ENCODE measurements around the gene TTN.

The TTN gene

DNA sequence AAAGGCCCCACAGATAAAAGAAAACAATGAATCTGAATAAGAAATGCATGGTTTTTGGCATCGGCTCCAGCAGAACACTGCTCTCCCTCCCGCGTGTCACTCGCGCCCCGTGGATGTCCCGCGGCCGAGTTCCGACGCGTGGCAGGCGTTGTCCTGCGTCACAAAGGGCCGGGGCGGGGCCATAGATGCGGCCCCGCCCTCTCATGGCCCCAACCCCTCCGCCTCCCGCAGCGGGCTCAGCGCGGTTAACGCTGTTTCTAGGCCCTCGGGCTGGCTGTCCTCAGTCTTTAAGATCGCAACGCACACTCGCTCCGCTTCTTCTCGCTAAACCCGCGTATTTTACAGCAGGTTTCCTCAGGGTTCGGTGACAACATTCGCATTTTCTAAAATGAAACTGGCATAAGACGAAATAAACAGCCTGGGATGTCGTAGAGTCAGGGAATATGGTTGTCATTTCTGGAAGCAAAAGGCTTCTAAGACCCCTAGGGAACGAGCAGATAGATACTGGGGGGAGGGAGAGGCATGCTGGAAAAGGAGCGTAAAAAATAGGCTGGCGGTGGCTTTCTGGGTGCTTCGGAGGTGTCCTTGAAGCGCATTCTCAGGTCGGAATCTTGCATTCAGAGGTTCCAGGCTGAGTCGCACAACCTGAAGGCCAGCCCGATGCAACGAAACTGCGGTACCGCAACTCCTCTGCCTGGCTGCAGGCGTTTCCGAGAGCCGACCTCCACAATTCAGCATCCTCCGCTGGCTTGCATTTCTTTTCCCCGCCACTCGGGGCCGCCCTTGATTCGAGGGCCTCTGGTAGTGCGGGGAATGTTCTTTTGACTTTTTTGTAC is 328.6 kb downstream of the TTN start, which contains the start of gene FKBP7:
Gene FKBP7, minus strand, starts transcription at position 162 of the 836 bp plus-strand sequence. Its CDS starts 101 bp downstream, at position 61.
- Histone ChIP-seq H3K9ac (ENCODE audit: low read depth, low read length, poor library complexity, severe bottlenecking) (peak within 1 kb of the TSS; percentile 93), H3K27me3 (ENCODE audit: insufficient read depth, low read length, poor library complexity, severe bottlenecking) (no peaks in the 10 kb centered on the region), H3K4me2 (ENCODE audit: low read depth, low read length, poor library complexity, severe bottlenecking) (peak within 1 kb of the TSS; percentile 77), H3K79me2 (ENCODE audit: insufficient read depth, low read length) (peaks cover 58% of the 10 kb centered on the region), H3K9me2 (replicated peaks; ENCODE audit: low read depth, low read length) (no peaks in the 10 kb centered on the region), H4K20me1 (ENCODE audit: insufficient read depth, low read length, poor library complexity, severe bottlenecking) (peaks cover 31% of the 10 kb centered on the region), H3K9me3 (ENCODE audit: insufficient read depth, low read depth, low read length) (no peaks in the 10 kb centered on the region), H3K4me3 (ENCODE audit: low read length, poor library complexity, severe bottlenecking) (peak within 1 kb of the TSS; percentile 90), H3K4me1 (ENCODE audit: insufficient read depth, low read length, poor library complexity, severe bottlenecking) (peaks cover 44% of the 10 kb centered on the region), H3K36me3 (ENCODE audit: insufficient read depth, low read length) (no peaks in the 10 kb centered on the region), H3F3A (ENCODE audit: low read depth) (peaks cover 9% of the 10 kb centered on the region; the same call in 1 of the 2 replicates), H2AFZ (ENCODE audit: low read length) (peak within 1 kb of the TSS; percentile 98)
- TF ChIP-seq EZH2phosphoT487 (IDR thresholded peaks at IDR 0.05; ENCODE audit: borderline replicate concordance), result no peak
- TF ChIP-seq, protein P1, sequence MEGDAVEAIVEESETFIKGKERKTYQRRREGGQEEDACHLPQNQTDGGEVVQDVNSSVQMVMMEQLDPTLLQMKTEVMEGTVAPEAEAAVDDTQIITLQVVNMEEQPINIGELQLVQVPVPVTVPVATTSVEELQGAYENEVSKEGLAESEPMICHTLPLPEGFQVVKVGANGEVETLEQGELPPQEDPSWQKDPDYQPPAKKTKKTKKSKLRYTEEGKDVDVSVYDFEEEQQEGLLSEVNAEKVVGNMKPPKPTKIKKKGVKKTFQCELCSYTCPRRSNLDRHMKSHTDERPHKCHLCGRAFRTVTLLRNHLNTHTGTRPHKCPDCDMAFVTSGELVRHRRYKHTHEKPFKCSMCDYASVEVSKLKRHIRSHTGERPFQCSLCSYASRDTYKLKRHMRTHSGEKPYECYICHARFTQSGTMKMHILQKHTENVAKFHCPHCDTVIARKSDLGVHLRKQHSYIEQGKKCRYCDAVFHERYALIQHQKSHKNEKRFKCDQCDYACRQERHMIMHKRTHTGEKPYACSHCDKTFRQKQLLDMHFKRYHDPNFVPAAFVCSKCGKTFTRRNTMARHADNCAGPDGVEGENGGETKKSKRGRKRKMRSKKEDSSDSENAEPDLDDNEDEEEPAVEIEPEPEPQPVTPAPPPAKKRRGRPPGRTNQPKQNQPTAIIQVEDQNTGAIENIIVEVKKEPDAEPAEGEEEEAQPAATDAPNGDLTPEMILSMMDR (conservative IDR thresholded peaks at IDR 0.05; ENCODE audit: low read length), result peak; percentile 90

DNA sequence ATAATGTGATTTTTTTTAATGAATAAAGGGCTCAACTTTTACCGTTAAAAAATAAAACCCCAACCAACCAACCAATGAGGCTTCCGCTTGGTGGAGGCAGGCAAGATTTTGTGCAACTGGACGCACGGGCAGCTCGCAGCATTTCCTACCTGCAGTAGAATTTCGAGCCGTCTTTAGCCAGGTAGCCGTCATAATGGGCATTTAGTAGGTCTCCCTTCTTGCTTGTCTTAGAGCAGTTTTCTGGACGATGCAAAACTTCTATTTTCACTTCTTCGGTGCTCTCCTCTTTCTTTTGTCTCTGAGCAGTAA is 329.1 kb downstream of the TTN start:
- Histone ChIP-seq H3K4me2 (ENCODE audit: low read depth, low read length, poor library complexity, severe bottlenecking) (peak overlapping the region; percentile 77), H2AFZ (ENCODE audit: low read length) (peak overlapping the region; percentile 98), H3K4me3 (ENCODE audit: low read length, poor library complexity, severe bottlenecking) (peak overlapping the region; percentile 90), H3K79me2 (ENCODE audit: insufficient read depth, low read length) (peaks cover 54% of the 10 kb centered on the region), H3K9me3 (ENCODE audit: insufficient read depth, low read depth, low read length) (no peaks in the 10 kb centered on the region), H3K27me3 (ENCODE audit: insufficient read depth, low read length, poor library complexity, severe bottlenecking) (no peaks in the 10 kb centered on the region), H3K4me1 (ENCODE audit: insufficient read depth, low read length, poor library complexity, severe bottlenecking) (peaks cover 40% of the 10 kb centered on the region), H3F3A (ENCODE audit: low read depth) (peaks cover 9% of the 10 kb centered on the region; the same call in 1 of the 2 replicates), H4K20me1 (ENCODE audit: insufficient read depth, low read length, poor library complexity, severe bottlenecking) (peaks cover 25% of the 10 kb centered on the region), H3K36me3 (ENCODE audit: insufficient read depth, low read length) (no peaks in the 10 kb centered on the region), H3K9me2 (replicated peaks; ENCODE audit: low read depth, low read length) (no peaks in the 10 kb centered on the region), H3K9ac (ENCODE audit: low read depth, low read length, poor library complexity, severe bottlenecking) (peak overlapping the region; percentile 93)
- TF ChIP-seq EZH2phosphoT487 (IDR thresholded peaks at IDR 0.05; ENCODE audit: borderline replicate concordance), result no peak
- TF ChIP-seq, protein P1 (conservative IDR thresholded peaks at IDR 0.05; ENCODE audit: low read length), result no peak

DNA sequence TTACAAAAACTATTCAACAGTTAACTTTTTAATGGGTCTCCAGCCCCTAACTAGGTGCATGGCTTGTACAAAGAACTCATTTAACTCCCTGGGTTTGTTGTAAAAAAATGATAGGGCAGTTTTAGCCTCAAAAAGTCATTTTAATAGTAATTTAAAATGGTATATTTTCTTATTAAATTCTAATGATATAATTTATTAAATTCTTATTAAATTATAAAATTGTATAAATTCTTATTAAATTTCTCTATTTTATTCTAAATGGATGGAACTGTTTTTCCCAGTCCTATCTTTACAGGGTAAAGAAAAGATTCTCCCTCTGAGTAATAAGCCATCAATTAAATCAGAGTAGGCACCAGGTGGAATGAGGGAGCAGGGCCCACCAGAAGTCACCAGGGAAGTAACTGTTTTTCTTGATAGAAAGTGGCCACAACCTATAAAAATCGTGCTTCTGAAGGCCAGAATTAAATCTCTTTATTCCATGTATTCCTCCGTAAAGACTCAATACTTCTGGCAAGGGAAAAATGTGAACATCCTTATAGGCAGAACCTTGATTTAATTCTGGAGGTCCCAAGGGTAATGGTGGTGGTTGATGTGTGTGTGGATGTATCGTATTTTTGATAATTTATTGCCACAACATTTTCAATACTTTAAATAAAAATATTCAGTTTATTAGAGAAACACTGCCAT is 329.6 kb downstream of the TTN start:
- peak overlapping the region; percentile 93 for H3K9ac ChIP-seq (ENCODE audit: low read depth, low read length, poor library complexity, severe bottlenecking)
- TF ChIP-seq EZH2phosphoT487 (IDR thresholded peaks at IDR 0.05; ENCODE audit: borderline replicate concordance), result no peak

More for the DNA sequence above, 329.6 kb downstream of the TTN start:
- peak overlapping the region; percentile 98 for H2AFZ ChIP-seq (ENCODE audit: low read length)
- no peaks in the 10 kb centered on the region for H3K9me3 ChIP-seq (ENCODE audit: insufficient read depth, low read depth, low read length)
- peak overlapping the region; percentile 90 for H3K4me3 ChIP-seq (ENCODE audit: low read length, poor library complexity, severe bottlenecking)
- H3K4me1 ChIP-seq (ENCODE audit: insufficient read depth, low read length, poor library complexity, severe bottlenecking), result peaks cover 35% of the 10 kb centered on the region
- H3K36me3 ChIP-seq (ENCODE audit: insufficient read depth, low read length), result no peaks in the 10 kb centered on the region
- peaks cover 49% of the 10 kb centered on the region for H3K79me2 ChIP-seq (ENCODE audit: insufficient read depth, low read length)
- peak overlapping the region; percentile 77 for H3K4me2 ChIP-seq (ENCODE audit: low read depth, low read length, poor library complexity, severe bottlenecking)
- no peaks in the 10 kb centered on the region for H3K9me2 ChIP-seq (replicated peaks; ENCODE audit: low read depth, low read length)
- peaks cover 9% of the 10 kb centered on the region; the same call in 1 of the 2 replicates for H3F3A ChIP-seq (ENCODE audit: low read depth)
- peaks cover 21% of the 10 kb centered on the region for H4K20me1 ChIP-seq (ENCODE audit: insufficient read depth, low read length, poor library complexity, severe bottlenecking)
- H3K27me3 ChIP-seq (ENCODE audit: insufficient read depth, low read length, poor library complexity, severe bottlenecking), result no peaks in the 10 kb centered on the region
